22Rv1 (cell line): Measurements from ENCODE around the gene NMT1.

Experiments used
- CTCF ChIP-seq: fragments of 450-650 bp; IDR thresholded peaks from 2 replicates; pipeline ENCODE4 v1.5.1; 2017; ENCODE audit warnings: mild to moderate bottlenecking
- ZFX ChIP-seq: fragments of 450-650 bp; IDR thresholded peaks from 2 replicates; pipeline ENCODE4 v1.6.1; 2017; ENCODE audit warnings: antibody characterized with exemption, borderline replicate concordance

DNA sequence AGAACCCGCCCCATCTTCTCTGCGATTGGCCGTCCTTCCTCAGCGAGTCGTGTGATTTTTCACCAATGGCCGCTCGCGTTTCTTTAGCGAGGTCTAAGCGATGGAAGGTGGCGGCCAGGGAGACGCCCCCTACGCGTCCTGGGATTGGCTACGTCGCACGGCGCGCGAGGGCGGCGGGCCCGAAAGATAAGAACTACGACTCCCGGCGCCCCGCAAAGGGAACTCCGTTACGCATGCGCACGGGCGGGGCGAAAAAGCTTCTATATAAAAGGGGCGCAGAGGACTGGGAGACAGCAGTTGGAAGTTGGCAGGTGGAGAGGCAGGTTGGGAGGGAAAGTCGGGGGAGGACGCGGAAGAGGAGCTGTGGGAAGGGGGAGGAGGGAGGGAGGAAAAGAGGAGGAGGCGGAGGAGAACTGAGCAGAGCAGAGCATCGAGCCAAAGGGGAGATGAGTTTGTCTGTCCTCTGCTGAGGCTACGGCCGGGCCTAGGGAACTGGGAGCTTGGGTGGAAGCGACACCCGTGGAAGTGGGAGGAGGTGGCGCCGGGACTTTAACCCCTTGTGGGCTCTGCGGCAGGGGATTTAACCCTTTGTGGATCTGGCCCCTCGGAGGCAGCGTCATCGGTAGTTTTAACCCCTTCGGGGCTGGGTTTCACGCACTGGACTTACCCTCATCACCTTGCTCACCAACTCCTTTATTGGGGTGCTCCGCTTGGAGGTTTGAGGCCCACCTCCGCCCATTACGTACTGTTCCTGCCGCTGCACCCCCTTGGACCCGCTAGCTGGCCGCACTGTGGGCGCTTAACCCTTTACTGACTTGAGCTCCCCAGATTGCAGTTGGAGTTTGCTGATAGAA lies 87.3 kb downstream of the NMT1 start, which contains the start of gene HEXIM1:
- no peak for TF ChIP-seq CTCF
- no peak for TF ChIP-seq ZFX
